Nephron (organoid): ENCODE results near the gene PRKCH.

Source experiments
- H3K27ac Mint-ChIP-seq, 3 experiments: 2 replicates each; pipeline ENCODE4 v1.8.0; 2020; ENCODE audit warnings: mixed read lengths in 3 of 3, mild to moderate bottlenecking in 2 of 3, moderate library complexity in 1 of 3
- H3K27me3 Mint-ChIP-seq: 2 replicates; pipeline ENCODE4 v1.8.0; 2021; ENCODE audit warnings: low read depth, mild to moderate bottlenecking, moderate library complexity, mixed read lengths
- H3K36me3 Mint-ChIP-seq: 2 replicates; pipeline ENCODE4 v1.8.0; 2020; ENCODE audit warnings: low read depth, mixed read lengths
- H3K4me1 Mint-ChIP-seq: 2 replicates; pipeline ENCODE4 v1.8.0; 2020; ENCODE audit warnings: mixed read lengths
- H3K4me3 Mint-ChIP-seq, 3 experiments: 2 replicates each; pipeline ENCODE4 v1.8.0; 2020; ENCODE audit warnings: mild to moderate bottlenecking in 3 of 3, mixed read lengths in 3 of 3, moderate library complexity in 2 of 3
- H3K9me3 Mint-ChIP-seq: 2 replicates; pipeline ENCODE4 v1.8.0; 2020; ENCODE audit warnings: mixed read lengths
- CTCF ChIP-seq, 3 experiments: fragments of 200-600 bp; sonication (generic); IDR thresholded peaks; one replicate each; pipeline ENCODE4 v1.5.0; 2021; ENCODE audit warnings: antibody characterized with exemption in 3 of 3; ENCODE audit not compliant: unreplicated experiment in 3 of 3

The PRKCH gene

GRCh38 chr14:61368781-61369453 lies 47.5 kb downstream of the PRKCH start:
- Mint-ChIP-seq H3K27me3 (no peaks in the 10 kb centered on the region), H3K9me3 (peaks cover 13% of the 10 kb centered on the region), H3K4me3 (no peak overlapping the region), H3K4me1 (no peaks in the 10 kb centered on the region), H3K36me3 (peaks cover 4% of the 10 kb centered on the region), H3K27ac (no peak overlapping the region)
- TF ChIP-seq CTCF (IDR thresholded peaks at IDR 0.05; ENCODE audit: unreplicated experiment in 3 of 3), result no peak

GRCh38 chr14:61369454-61369810 lies 48.1 kb downstream of the PRKCH start:
- no peak for TF ChIP-seq CTCF (IDR thresholded peaks at IDR 0.05; ENCODE audit: unreplicated experiment in 3 of 3)
- no peaks in the 10 kb centered on the region for H3K27me3 Mint-ChIP-seq
- H3K4me1 Mint-ChIP-seq, result no peaks in the 10 kb centered on the region
- peaks cover 17% of the 10 kb centered on the region for H3K9me3 Mint-ChIP-seq
- no peak overlapping the region for H3K27ac Mint-ChIP-seq
- H3K4me3 Mint-ChIP-seq, result no peak overlapping the region
- peaks cover 4% of the 10 kb centered on the region for H3K36me3 Mint-ChIP-seq

- no peak for TF ChIP-seq CTCF (IDR thresholded peaks at IDR 0.05; ENCODE audit: unreplicated experiment in 3 of 3)
- Mint-ChIP-seq H3K27ac (no peak overlapping the region), H3K4me1 (no peaks in the 10 kb centered on the region), H3K9me3 (peaks cover 42% of the 10 kb centered on the region), H3K27me3 (no peaks in the 10 kb centered on the region), H3K36me3 (peaks cover 19% of the 10 kb centered on the region), H3K4me3 (no peak overlapping the region)
These were observed 51.0 kb downstream of the PRKCH start for GRCh38 chr14:61372379-61372778.

GRCh38 chr14:61372842-61373555 lies 51.6 kb downstream of the PRKCH start:
- Mint-ChIP-seq H3K27ac (no peak overlapping the region), H3K4me1 (no peaks in the 10 kb centered on the region), H3K9me3 (peaks cover 46% of the 10 kb centered on the region), H3K4me3 (no peak overlapping the region), H3K27me3 (no peaks in the 10 kb centered on the region), H3K36me3 (peaks cover 19% of the 10 kb centered on the region)
- no peak for TF ChIP-seq CTCF (IDR thresholded peaks at IDR 0.05; ENCODE audit: unreplicated experiment in 3 of 3)

- Mint-ChIP-seq H3K36me3 (peaks cover 19% of the 10 kb centered on the region), H3K9me3 (peaks cover 46% of the 10 kb centered on the region), H3K4me1 (no peaks in the 10 kb centered on the region), H3K27ac (no peak overlapping the region), H3K4me3 (no peak overlapping the region), H3K27me3 (no peaks in the 10 kb centered on the region)
- no peak for TF ChIP-seq CTCF (IDR thresholded peaks at IDR 0.05; ENCODE audit: unreplicated experiment in 3 of 3)
These were observed 52.9 kb downstream of the PRKCH start for GRCh38 chr14:61374284-61374683.

- H3K4me3 Mint-ChIP-seq, result no peak overlapping the region
- H3K9me3 Mint-ChIP-seq, result peaks cover 46% of the 10 kb centered on the region
- no peak overlapping the region for H3K27ac Mint-ChIP-seq
- H3K36me3 Mint-ChIP-seq, result peaks cover 19% of the 10 kb centered on the region
- H3K4me1 Mint-ChIP-seq, result no peaks in the 10 kb centered on the region
- H3K27me3 Mint-ChIP-seq, result no peaks in the 10 kb centered on the region
- no peak for TF ChIP-seq CTCF (IDR thresholded peaks at IDR 0.05; ENCODE audit: unreplicated experiment in 3 of 3)
These were observed 53.8 kb downstream of the PRKCH start for GRCh38 chr14:61375218-61375617.
